NOMO-1 (cell line): ENCODE data around the gene TIAM1.

Source experiments
- DNase-seq, 2 experiments: peaks; one replicate each; lab custom pipeline; 2025; ENCODE audit not compliant: unreplicated experiment in 2 of 2; lab: John Stamatoyannopoulos, UW

TIAM1 gene

GRCh38 chr21:31181082-31181750, 162.8 kb downstream of the TIAM1 start:
- DNase-seq, result no peak

GRCh38 chr21:31180256-31181081, 163.6 kb downstream of the TIAM1 start:
- DNase-seq, result peak in 1 of 2 experiments; percentile 50

GRCh38 chr21:31176725-31177124, 167.3 kb downstream of the TIAM1 start:
- no peak for DNase-seq

GRCh38 chr21:31176080-31176551, 167.9 kb downstream of the TIAM1 start:
- peak; percentile 39 to 76 for DNase-seq

GRCh38 chr21:31173881-31174555, 170.0 kb downstream of the TIAM1 start:
- DNase-seq, result no peak

GRCh38 chr21:31172328-31172727, 171.7 kb downstream of the TIAM1 start:
- DNase-seq, result no peak

GRCh38 chr21:31164713-31165694, 179.1 kb downstream of the TIAM1 start:
- DNase-seq, result no peak

- DNase-seq, result no peak
These were observed 181.2 kb downstream of the TIAM1 start for GRCh38 chr21:31162827-31163226.

- no peak for DNase-seq
These were observed 181.9 kb downstream of the TIAM1 start for GRCh38 chr21:31162079-31162699.

- DNase-seq, result no peak
These were observed 182.9 kb downstream of the TIAM1 start for GRCh38 chr21:31161157-31161556.

GRCh38 chr21:31159808-31160207, 184.3 kb downstream of the TIAM1 start:
- DNase-seq, result no peak

- peak; percentile 72 to 89 for DNase-seq
These were observed 185.1 kb downstream of the TIAM1 start for GRCh38 chr21:31158789-31159581.

GRCh38 chr21:31157756-31158155, 186.3 kb downstream of the TIAM1 start:
- DNase-seq, result no peak

GRCh38 chr21:31156662-31157061, 187.4 kb downstream of the TIAM1 start:
- DNase-seq, result no peak

- DNase-seq, result no peak
These were observed 187.9 kb downstream of the TIAM1 start for GRCh38 chr21:31156169-31156568.

GRCh38 chr21:31151156-31152045, 192.7 kb downstream of the TIAM1 start:
- DNase-seq, result peak in 1 of 2 experiments; percentile 39

GRCh38 chr21:31145274-31145673, 198.8 kb downstream of the TIAM1 start:
- DNase-seq, result no peak

- no peak for DNase-seq
These were observed 201.0 kb downstream of the TIAM1 start for GRCh38 chr21:31143036-31143435.
